ENCODE results near the gene TDRD7. TPM values are rescaled to one million over a fixed set of nuclear protein-coding genes. Genes with fewer than 3 reads are reported as not detected.
"Not testable (repeated sequence)": the region's sequence is repeated elsewhere in the genome, so short reads cannot be mapped to it uniquely, and the experiment has no call there.

TDRD7 gene
- polyA plus RNA-seq, 1 donor = 23.0 TPM

GRCh38 chr9:97440160-97440559 lies 28.3 kb downstream of the TDRD7 start:
- Histone ChIP-seq H3K4me1 (ENCODE audit: control insufficient read depth, insufficient read depth, low read length) (peaks cover 19% of the 10 kb centered on the region), H3K27me3 (ENCODE audit: control insufficient read depth, insufficient read depth, low read length) (no peaks in the 10 kb centered on the region), H3K27ac (ENCODE audit: low read length) (no peak overlapping the region), H3K36me3 (ENCODE audit: control insufficient read depth, insufficient read depth, low read length) (peaks cover 18% of the 10 kb centered on the region), H3K9me3 (ENCODE audit: control insufficient read depth, low read depth, low read length) (no peaks in the 10 kb centered on the region), H3K4me3 (ENCODE audit: low read length) (no peak overlapping the region)
- WGBS (ENCODE audit: insufficient coverage, low lambda C conversion rate) = no CpG with 5 or more reads among the region's 1 CpG
- no peak for DNase-seq

- Histone ChIP-seq H3K4me1 (ENCODE audit: control insufficient read depth, insufficient read depth, low read length) (peaks cover 14% of the 10 kb centered on the region), H3K27ac (ENCODE audit: low read length) (no peak overlapping the region), H3K9me3 (ENCODE audit: control insufficient read depth, low read depth, low read length) (no peaks in the 10 kb centered on the region), H3K27me3 (ENCODE audit: control insufficient read depth, insufficient read depth, low read length) (no peaks in the 10 kb centered on the region), H3K4me3 (ENCODE audit: low read length) (no peak overlapping the region), H3K36me3 (ENCODE audit: control insufficient read depth, insufficient read depth, low read length) (peaks cover 16% of the 10 kb centered on the region)
- DNase-seq = no peak
- WGBS (ENCODE audit: insufficient coverage, low lambda C conversion rate) = 47% methylated on average over 2 of the region's 2 CpGs
These were observed 29.8 kb downstream of the TDRD7 start for GRCh38 chr9:97441729-97442128.

- DNase-seq = no peak
- H3K4me1 ChIP-seq (ENCODE audit: control insufficient read depth, insufficient read depth, low read length) = no peaks in the 10 kb centered on the region
- H3K9me3 ChIP-seq (ENCODE audit: control insufficient read depth, low read depth, low read length) = no peaks in the 10 kb centered on the region
- no peaks in the 10 kb centered on the region for H3K27me3 ChIP-seq (ENCODE audit: control insufficient read depth, insufficient read depth, low read length)
- no CpG with 5 or more reads among the region's 2 CpGs for WGBS (ENCODE audit: insufficient coverage, low lambda C conversion rate)
- peaks cover 24% of the 10 kb centered on the region for H3K36me3 ChIP-seq (ENCODE audit: control insufficient read depth, insufficient read depth, low read length)
- no peak overlapping the region for H3K27ac ChIP-seq (ENCODE audit: low read length)
- H3K4me3 ChIP-seq (ENCODE audit: low read length) = no peak overlapping the region
These were observed 33.3 kb downstream of the TDRD7 start for GRCh38 chr9:97445119-97445701.

GRCh38 chr9:97447001-97447400 lies 35.1 kb downstream of the TDRD7 start:
- no peaks in the 10 kb centered on the region for H3K4me1 ChIP-seq (ENCODE audit: control insufficient read depth, insufficient read depth, low read length)
- 100% methylated on average over 3 of the region's 3 CpGs for WGBS (ENCODE audit: insufficient coverage, low lambda C conversion rate)
- no peak overlapping the region for H3K27ac ChIP-seq (ENCODE audit: low read length)
- H3K36me3 ChIP-seq (ENCODE audit: control insufficient read depth, insufficient read depth, low read length) = peaks cover 23% of the 10 kb centered on the region
- H3K4me3 ChIP-seq (ENCODE audit: low read length) = no peak overlapping the region
- no peaks in the 10 kb centered on the region for H3K27me3 ChIP-seq (ENCODE audit: control insufficient read depth, insufficient read depth, low read length)
- H3K9me3 ChIP-seq (ENCODE audit: control insufficient read depth, low read depth, low read length) = no peaks in the 10 kb centered on the region
- no peak for DNase-seq

- DNase-seq = peak in 1 of 2 donors; percentile 48
- H3K36me3 ChIP-seq (ENCODE audit: control insufficient read depth, insufficient read depth, low read length) = peaks cover 16% of the 10 kb centered on the region
- not testable (repeated sequence) for H3K4me3 ChIP-seq (ENCODE audit: low read length); H3K27me3 ChIP-seq (ENCODE audit: control insufficient read depth, insufficient read depth, low read length); H3K4me1 ChIP-seq (ENCODE audit: control insufficient read depth, insufficient read depth, low read length); H3K9me3 ChIP-seq (ENCODE audit: control insufficient read depth, low read depth, low read length); H3K27ac ChIP-seq (ENCODE audit: low read length)
- WGBS (ENCODE audit: insufficient coverage, low lambda C conversion rate) = no CpG with 5 or more reads among the region's 3 CpGs
These were observed 41.7 kb downstream of the TDRD7 start for GRCh38 chr9:97453573-97453972.

- H3K4me3 ChIP-seq (ENCODE audit: low read length); H3K9me3 ChIP-seq (ENCODE audit: control insufficient read depth, low read depth, low read length); H3K36me3 ChIP-seq (ENCODE audit: control insufficient read depth, insufficient read depth, low read length); H3K4me1 ChIP-seq (ENCODE audit: control insufficient read depth, insufficient read depth, low read length); H3K27ac ChIP-seq (ENCODE audit: low read length); H3K27me3 ChIP-seq (ENCODE audit: control insufficient read depth, insufficient read depth, low read length); DNase-seq: not testable (repeated sequence)
These were observed 44.9 kb downstream of the TDRD7 start for GRCh38 chr9:97456841-97457240.

- H3K4me3 ChIP-seq (ENCODE audit: low read length) = no peak overlapping the region
- DNase-seq = no peak
- no peak overlapping the region for H3K27ac ChIP-seq (ENCODE audit: low read length)
- H3K36me3 ChIP-seq (ENCODE audit: control insufficient read depth, insufficient read depth, low read length) = peaks cover 12% of the 10 kb centered on the region
- no peaks in the 10 kb centered on the region for H3K9me3 ChIP-seq (ENCODE audit: control insufficient read depth, low read depth, low read length)
- H3K27me3 ChIP-seq (ENCODE audit: control insufficient read depth, insufficient read depth, low read length) = no peaks in the 10 kb centered on the region
- H3K4me1 ChIP-seq (ENCODE audit: control insufficient read depth, insufficient read depth, low read length) = no peaks in the 10 kb centered on the region
These were observed 47.4 kb downstream of the TDRD7 start for GRCh38 chr9:97459326-97459725.

GRCh38 chr9:97462159-97462558 lies 50.3 kb downstream of the TDRD7 start:
- Histone ChIP-seq H3K27ac (ENCODE audit: low read length) (no peak overlapping the region), H3K27me3 (ENCODE audit: control insufficient read depth, insufficient read depth, low read length) (no peaks in the 10 kb centered on the region), H3K36me3 (ENCODE audit: control insufficient read depth, insufficient read depth, low read length) (peaks cover 24% of the 10 kb centered on the region), H3K4me3 (ENCODE audit: low read length) (no peak overlapping the region), H3K4me1 (ENCODE audit: control insufficient read depth, insufficient read depth, low read length) (no peaks in the 10 kb centered on the region), H3K9me3 (ENCODE audit: control insufficient read depth, low read depth, low read length) (no peaks in the 10 kb centered on the region)
- no peak for DNase-seq
- WGBS (ENCODE audit: insufficient coverage, low lambda C conversion rate) = 100% methylated on average over 1 of the region's 3 CpGs

GRCh38 chr9:97462914-97463313 lies 51.0 kb downstream of the TDRD7 start:
- no CpG with 5 or more reads among the region's 1 CpG for WGBS (ENCODE audit: insufficient coverage, low lambda C conversion rate)
- Histone ChIP-seq H3K36me3 (ENCODE audit: control insufficient read depth, insufficient read depth, low read length) (peaks cover 25% of the 10 kb centered on the region), H3K27me3 (ENCODE audit: control insufficient read depth, insufficient read depth, low read length) (no peaks in the 10 kb centered on the region), H3K27ac (ENCODE audit: low read length) (no peak overlapping the region), H3K4me1 (ENCODE audit: control insufficient read depth, insufficient read depth, low read length) (no peaks in the 10 kb centered on the region), H3K9me3 (ENCODE audit: control insufficient read depth, low read depth, low read length) (no peaks in the 10 kb centered on the region), H3K4me3 (ENCODE audit: low read length) (no peak overlapping the region)
- DNase-seq = no peak

- H3K27me3 ChIP-seq (ENCODE audit: control insufficient read depth, insufficient read depth, low read length) = no peaks in the 10 kb centered on the region
- peak; percentile 32 to 44 for DNase-seq
- H3K27ac ChIP-seq (ENCODE audit: low read length) = no peak overlapping the region
- no peaks in the 10 kb centered on the region for H3K9me3 ChIP-seq (ENCODE audit: control insufficient read depth, low read depth, low read length)
- WGBS (ENCODE audit: insufficient coverage, low lambda C conversion rate) = 100% methylated on average over 1 of the region's 4 CpGs
- H3K4me3 ChIP-seq (ENCODE audit: low read length) = no peak overlapping the region
- H3K4me1 ChIP-seq (ENCODE audit: control insufficient read depth, insufficient read depth, low read length) = no peaks in the 10 kb centered on the region
- peaks cover 29% of the 10 kb centered on the region for H3K36me3 ChIP-seq (ENCODE audit: control insufficient read depth, insufficient read depth, low read length)
These were observed 57.0 kb downstream of the TDRD7 start for GRCh38 chr9:97468658-97469448.

- H3K36me3 ChIP-seq (ENCODE audit: control insufficient read depth, insufficient read depth, low read length) = peaks cover 39% of the 10 kb centered on the region
- no peaks in the 10 kb centered on the region for H3K27me3 ChIP-seq (ENCODE audit: control insufficient read depth, insufficient read depth, low read length)
- WGBS (ENCODE audit: insufficient coverage, low lambda C conversion rate) = no CpG with 5 or more reads among the region's 2 CpGs
- no peaks in the 10 kb centered on the region for H3K9me3 ChIP-seq (ENCODE audit: control insufficient read depth, low read depth, low read length)
- H3K4me3 ChIP-seq (ENCODE audit: low read length) = no peak overlapping the region
- no peaks in the 10 kb centered on the region for H3K4me1 ChIP-seq (ENCODE audit: control insufficient read depth, insufficient read depth, low read length)
- DNase-seq = no peak
- H3K27ac ChIP-seq (ENCODE audit: low read length) = no peak overlapping the region
These were observed 58.2 kb downstream of the TDRD7 start for GRCh38 chr9:97470076-97470475.

Data from large intestine (tissue), 3 donors.